GM19099 (cell line): ENCODE results near the gene SLC44A4.

Experiments
- POLR2A ChIP-seq: IDR thresholded peaks from 3 replicates; pipeline ENCODE4 v1.6.1; 2011; ENCODE audit warnings: low read depth; ENCODE audit not compliant: insufficient read length; ENCODE audit errors: extremely low read depth

Gene SLC44A4

GRCh38 chr6:31829633-31830283 lies 49.0 kb downstream of the SLC44A4 start:
- no peak for TF ChIP-seq POLR2A

- TF ChIP-seq POLR2A: peak; percentile 99
These were observed 51.3 kb downstream of the SLC44A4 start, which contains the start of gene HSPA1B for GRCh38 chr6:31827286-31828079. TSS of gene HSPA1B (plus strand) at chr6:31827738. CDS start at chr6:31827951, 213 bp downstream.

- TF ChIP-seq POLR2A: no peak
These were observed 52.0 kb downstream of the SLC44A4 start for GRCh38 chr6:31826793-31827285.

- no peak for TF ChIP-seq POLR2A
These were observed 53.2 kb downstream of the SLC44A4 start for GRCh38 chr6:31825553-31825952.

- no peak for TF ChIP-seq POLR2A
These were observed 56.6 kb downstream of the SLC44A4 start for GRCh38 chr6:31822036-31822821.

- peak; percentile 82 for TF ChIP-seq POLR2A
These were observed 57.3 kb downstream of the SLC44A4 start for GRCh38 chr6:31821301-31822035.

GRCh38 chr6:31819871-31820299 lies 58.9 kb downstream of the SLC44A4 start:
- TF ChIP-seq POLR2A: no peak

DNA sequence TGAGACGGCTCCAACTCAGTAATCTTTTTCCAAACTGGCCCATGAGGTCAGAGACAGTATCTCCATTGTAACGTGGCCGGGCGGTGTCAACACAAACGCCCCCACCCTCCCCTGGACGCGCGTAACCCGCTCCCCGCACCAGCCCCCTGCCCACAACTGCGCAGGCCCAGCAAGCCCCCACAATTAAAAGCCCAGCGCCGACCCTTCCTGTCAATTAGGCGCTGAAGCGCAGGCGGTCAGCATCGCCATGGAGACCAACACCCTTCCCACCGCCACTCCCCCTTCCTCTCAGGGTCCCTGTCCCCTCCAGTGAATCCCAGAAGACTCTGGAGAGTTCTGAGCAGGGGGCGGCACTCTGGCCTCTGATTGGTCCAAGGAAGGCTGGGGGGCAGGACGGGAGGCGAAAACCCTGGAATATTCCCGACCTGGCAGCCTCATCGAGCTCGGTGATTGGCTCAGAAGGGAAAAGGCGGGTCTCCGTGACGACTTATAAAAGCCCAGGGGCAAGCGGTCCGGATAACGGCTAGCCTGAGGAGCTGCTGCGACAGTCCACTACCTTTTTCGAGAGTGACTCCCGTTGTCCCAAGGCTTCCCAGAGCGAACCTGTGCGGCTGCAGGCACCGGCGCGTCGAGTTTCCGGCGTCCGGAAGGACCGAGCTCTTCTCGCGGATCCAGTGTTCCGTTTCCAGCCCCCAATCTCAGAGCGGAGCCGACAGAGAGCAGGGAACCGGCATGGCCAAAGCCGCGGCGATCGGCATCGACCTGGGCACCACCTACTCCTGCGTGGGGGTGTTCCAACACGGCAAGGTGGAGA lies 63.6 kb downstream of the SLC44A4 start, which contains the start of the genes HSPA1A and HSPA1L:
TSS of gene HSPA1A (plus strand) at position 519 of the 814 bp plus-strand sequence. CDS start at position 733, 214 bp downstream.
TSS of gene HSPA1L (minus strand) at position 259 of the 814 bp plus-strand sequence. CDS start 3,311 bp downstream, outside the sequence.
- peak; percentile 89 for TF ChIP-seq POLR2A

GRCh38 chr6:31814677-31815024 lies 64.1 kb downstream of the SLC44A4 start:
- TF ChIP-seq POLR2A: peak; percentile 44

DNA sequence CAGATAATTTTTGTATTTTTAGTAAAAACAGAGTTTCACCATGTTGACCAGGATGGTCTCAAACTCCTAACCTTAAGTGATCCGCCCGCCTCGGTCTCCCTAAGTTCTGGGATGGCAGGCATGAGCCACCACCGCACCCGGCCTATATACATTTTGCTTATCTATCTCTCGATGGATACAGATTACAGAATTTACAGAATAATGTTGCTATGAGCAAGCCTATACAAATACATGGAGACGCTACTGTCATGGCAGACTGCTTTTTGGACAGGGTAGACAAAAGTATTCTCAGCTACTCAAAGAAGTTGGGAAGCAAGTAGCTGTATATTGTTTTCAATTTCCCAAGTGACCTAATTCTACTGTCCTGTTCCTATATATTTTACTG lies 65.3 kb downstream of the SLC44A4 start:
- TF ChIP-seq POLR2A: no peak
